HG03139 (cell line): ENCODE results near the gene ENGASE.
"Not testable (repeated sequence)": the region's sequence is repeated elsewhere in the genome, so short reads cannot be mapped to it uniquely, and the experiment has no call there.

Source experiments
- ATAC-seq: cut with Tn5 transposase; IDR thresholded peaks from one replicate; pipeline ENCODE4 v1.9.1; 2021; ENCODE audit not compliant: unreplicated experiment

ENGASE gene

GRCh38 chr17:79052131-79052530, 22.5 kb upstream of the ENGASE start:
- ATAC-seq: no peak

GRCh38 chr17:79053251-79053925, 21.2 kb upstream of the ENGASE start:
- no peak for ATAC-seq

- ATAC-seq: no peak
Measured at GRCh38 chr17:79054200-79054960, 20.2 kb upstream of the ENGASE start.

- ATAC-seq: no peak
Measured at GRCh38 chr17:79055197-79055596, 19.4 kb upstream of the ENGASE start.

- no peak for ATAC-seq
Measured at GRCh38 chr17:79057737-79058385, 16.8 kb upstream of the ENGASE start.

GRCh38 chr17:79062691-79063090, 11.9 kb upstream of the ENGASE start:
- ATAC-seq: no peak

GRCh38 chr17:79064026-79064425, 10.6 kb upstream of the ENGASE start:
- ATAC-seq: no peak

GRCh38 chr17:79065105-79065670, 9.4 kb upstream of the ENGASE start:
- ATAC-seq: no peak

GRCh38 chr17:79066963-79067362, 7.7 kb upstream of the ENGASE start:
- no peak for ATAC-seq

GRCh38 chr17:79070266-79070880, 4.3 kb upstream of the ENGASE start:
- no peak for ATAC-seq

GRCh38 chr17:79071161-79071740, 3.4 kb upstream of the ENGASE start:
- ATAC-seq: no peak

- ATAC-seq: no peak
Measured at GRCh38 chr17:79072544-79072943, 2.1 kb upstream of the ENGASE start.

- no peak for ATAC-seq
Measured at GRCh38 chr17:79073016-79073705, 1.5 kb upstream of the ENGASE start.

GRCh38 chr17:79073706-79074088, 927 bp upstream of the ENGASE start:
- no peak for ATAC-seq

GRCh38 chr17:79074121-79074648, 439 bp upstream of the ENGASE start:
- not testable (repeated sequence) for ATAC-seq

GRCh38 chr17:79075446-79075750, 774 bp downstream of the ENGASE start:
- peak; percentile 17 for ATAC-seq

GRCh38 chr17:79075861-79076406, 1.3 kb downstream of the ENGASE start:
- ATAC-seq: no peak

GRCh38 chr17:79077587-79077986, 3.0 kb downstream of the ENGASE start:
- ATAC-seq: no peak

GRCh38 chr17:79078476-79079190, 4.0 kb downstream of the ENGASE start:
- ATAC-seq: no peak
